Measurements from ENCODE around the gene TIGD1.

Gene TIGD1

GRCh38 chr2:232551776-232552175, 1.4 kb upstream of the TIGD1 start:
- peak overlapping the region; percentile 100 for H3K4me3 Mint-ChIP-seq
- ATAC-seq (ENCODE audit: low read depth) (no peak), DNase-seq (ENCODE audit: low spot score in 2 of 2) (no peak)
- peaks cover 1% of the 10 kb centered on the region for H3K9me3 Mint-ChIP-seq
- peaks cover 14% of the 10 kb centered on the region for H3K36me3 Mint-ChIP-seq
- peaks cover 43% of the 10 kb centered on the region for H3K4me1 Mint-ChIP-seq
- no peaks in the 10 kb centered on the region for H3K27me3 Mint-ChIP-seq
- peak overlapping the region; percentile 97 for H3K27ac Mint-ChIP-seq

GRCh38 chr2:232551250-232551638, 887 bp upstream of the TIGD1 start:
- DNase-seq (ENCODE audit: low spot score in 2 of 2) (no peak), ATAC-seq (ENCODE audit: low read depth) (no peak)
- H3K9me3 Mint-ChIP-seq, result peaks cover 1% of the 10 kb centered on the region
- no peaks in the 10 kb centered on the region for H3K27me3 Mint-ChIP-seq
- peak overlapping the region; percentile 97 for H3K27ac Mint-ChIP-seq
- H3K36me3 Mint-ChIP-seq, result peaks cover 14% of the 10 kb centered on the region
- peak overlapping the region; percentile 100 for H3K4me3 Mint-ChIP-seq
- peaks cover 45% of the 10 kb centered on the region for H3K4me1 Mint-ChIP-seq

GRCh38 chr2:232549655-232550353, 553 bp downstream of the TIGD1 start:
- no peak for ATAC-seq (ENCODE audit: low read depth)

GRCh38 chr2:232547991-232548390, 2.4 kb downstream of the TIGD1 start:
- Mint-ChIP-seq H3K4me1 (peaks cover 23% of the 10 kb centered on the region), H3K9me3 (peaks cover 1% of the 10 kb centered on the region), H3K27me3 (no peaks in the 10 kb centered on the region), H3K27ac (no peak overlapping the region), H3K4me3 (no peak overlapping the region), H3K36me3 (peaks cover 9% of the 10 kb centered on the region)
- DNase-seq (ENCODE audit: low spot score in 2 of 2) (no peak), ATAC-seq (ENCODE audit: low read depth) (no peak)

More at GRCh38 chr2:232549655-232550353, 553 bp downstream of the TIGD1 start:
- peaks cover 39% of the 10 kb centered on the region for H3K4me1 Mint-ChIP-seq
- peak overlapping the region; percentile 100 for H3K4me3 Mint-ChIP-seq
- peak overlapping the region; percentile 97 for H3K27ac Mint-ChIP-seq
- peaks cover 1% of the 10 kb centered on the region for H3K9me3 Mint-ChIP-seq
- H3K27me3 Mint-ChIP-seq, result no peaks in the 10 kb centered on the region
- no peak for DNase-seq (ENCODE audit: low spot score in 2 of 2)
- peaks cover 9% of the 10 kb centered on the region for H3K36me3 Mint-ChIP-seq

GRCh38 chr2:232545511-232546375, 4.6 kb downstream of the TIGD1 start:
- Mint-ChIP-seq H3K4me3 (no peak overlapping the region), H3K27ac (no peak overlapping the region), H3K36me3 (peaks cover 9% of the 10 kb centered on the region), H3K4me1 (peaks cover 19% of the 10 kb centered on the region), H3K9me3 (peaks cover 1% of the 10 kb centered on the region), H3K27me3 (no peaks in the 10 kb centered on the region)
- DNase-seq (ENCODE audit: low spot score in 2 of 2) (no peak), ATAC-seq (ENCODE audit: low read depth) (no peak)

GRCh38 chr2:232544674-232545073, 5.7 kb downstream of the TIGD1 start:
- peaks cover 1% of the 10 kb centered on the region for H3K9me3 Mint-ChIP-seq
- ATAC-seq (ENCODE audit: low read depth), result no peak
- no peak overlapping the region for H3K4me3 Mint-ChIP-seq
- no peak overlapping the region for H3K27ac Mint-ChIP-seq
- peaks cover 9% of the 10 kb centered on the region for H3K36me3 Mint-ChIP-seq
- no peak for DNase-seq (ENCODE audit: low spot score in 2 of 2)
- no peaks in the 10 kb centered on the region for H3K27me3 Mint-ChIP-seq
- H3K4me1 Mint-ChIP-seq, result peaks cover 20% of the 10 kb centered on the region

GRCh38 chr2:232543928-232544631, 6.3 kb downstream of the TIGD1 start:
- Mint-ChIP-seq H3K36me3 (peaks cover 9% of the 10 kb centered on the region), H3K27me3 (peaks cover 1% of the 10 kb centered on the region), H3K27ac (no peak overlapping the region), H3K4me1 (peaks cover 19% of the 10 kb centered on the region), H3K4me3 (no peak overlapping the region), H3K9me3 (peaks cover 1% of the 10 kb centered on the region)
- DNase-seq (ENCODE audit: low spot score in 2 of 2) (no peak), ATAC-seq (ENCODE audit: low read depth) (no peak)

- H3K4me1 Mint-ChIP-seq, result peaks cover 21% of the 10 kb centered on the region
- peaks cover under 1% of the 10 kb centered on the region for H3K9me3 Mint-ChIP-seq
- no peak overlapping the region for H3K27ac Mint-ChIP-seq
- no peak overlapping the region for H3K4me3 Mint-ChIP-seq
- no peak for DNase-seq (ENCODE audit: low spot score in 2 of 2)
- H3K27me3 Mint-ChIP-seq, result peaks cover 7% of the 10 kb centered on the region
- no peak for ATAC-seq (ENCODE audit: low read depth)
- peaks cover 7% of the 10 kb centered on the region for H3K36me3 Mint-ChIP-seq
Observed at GRCh38 chr2:232543491-232543890, 6.9 kb downstream of the TIGD1 start.

- no peak overlapping the region for H3K4me3 Mint-ChIP-seq
- DNase-seq (ENCODE audit: low spot score in 2 of 2), result no peak
- H3K36me3 Mint-ChIP-seq, result peaks cover 5% of the 10 kb centered on the region
- peaks cover 12% of the 10 kb centered on the region for H3K27me3 Mint-ChIP-seq
- no peak overlapping the region for H3K27ac Mint-ChIP-seq
- ATAC-seq (ENCODE audit: low read depth), result no peak
- peaks cover 24% of the 10 kb centered on the region for H3K4me1 Mint-ChIP-seq
- no peaks in the 10 kb centered on the region for H3K9me3 Mint-ChIP-seq
Observed at GRCh38 chr2:232542715-232543467, 7.5 kb downstream of the TIGD1 start.

- Mint-ChIP-seq H3K36me3 (peaks cover 5% of the 10 kb centered on the region), H3K9me3 (no peaks in the 10 kb centered on the region), H3K27me3 (peaks cover 14% of the 10 kb centered on the region), H3K4me1 (peaks cover 24% of the 10 kb centered on the region), H3K4me3 (no peak overlapping the region), H3K27ac (no peak overlapping the region)
- DNase-seq (ENCODE audit: low spot score in 2 of 2) (no peak), ATAC-seq (ENCODE audit: low read depth) (no peak)
Observed at GRCh38 chr2:232541961-232542714, 8.2 kb downstream of the TIGD1 start.

GRCh38 chr2:232541195-232541960, 9.0 kb downstream of the TIGD1 start:
- Mint-ChIP-seq H3K27ac (no peak overlapping the region), H3K36me3 (peaks cover 2% of the 10 kb centered on the region), H3K27me3 (peaks cover 18% of the 10 kb centered on the region), H3K9me3 (peaks cover 1% of the 10 kb centered on the region), H3K4me1 (peaks cover 21% of the 10 kb centered on the region), H3K4me3 (no peak overlapping the region)
- ATAC-seq (ENCODE audit: low read depth) (peak; percentile 27), DNase-seq (ENCODE audit: low spot score in 2 of 2) (no peak)

GRCh38 chr2:232540441-232541041, 9.8 kb downstream of the TIGD1 start:
- H3K4me3 Mint-ChIP-seq, result no peak overlapping the region
- no peak overlapping the region for H3K27ac Mint-ChIP-seq
- H3K4me1 Mint-ChIP-seq, result peaks cover 21% of the 10 kb centered on the region
- peaks cover 1% of the 10 kb centered on the region for H3K9me3 Mint-ChIP-seq
- H3K27me3 Mint-ChIP-seq, result peaks cover 21% of the 10 kb centered on the region
- peaks cover 2% of the 10 kb centered on the region for H3K36me3 Mint-ChIP-seq
- ATAC-seq (ENCODE audit: low read depth), result no peak
- DNase-seq (ENCODE audit: low spot score in 2 of 2), result no peak
